K562 (cell line): ENCODE measurements around the gene SULT6B1. TPM values are rescaled to one million over a fixed set of nuclear protein-coding genes. Genes with fewer than 3 reads are reported as not detected.

ENCODE experiments used
- JUN ChIP-seq, 2 experiments: sonication (generic) in 1 of 2; formaldehyde crosslinking in 1 of 2; IDR thresholded peaks; 2 replicates each; pipeline versions ENCODE4 v1.6.1 to v1.8.0; 2012 to 2022; ENCODE audit warnings: borderline replicate concordance in 2 of 2, mild to moderate bottlenecking in 2 of 2, improper control_type of control experiment in 1 of 2, low read depth in 1 of 2, low read length in 1 of 2, missing genetic modification reagents in 1 of 2
- polyA plus RNA-seq, 8 experiments: library from polyadenylated mRNA; depleted of rRNA in 4 of 8; stranded (reverse) in 5 of 8; unstranded in 3 of 8; fragments of >200 nt; fragmentation: Nextera tagmentation in 2 of 8; fragmentation: Illumina TruSeq in 1 of 8; extraction: Ambion mirVana in 2 of 8; extraction: Trizol in 1 of 8; gene quantifications; 2 replicates each; pipeline versions ENCODE4 v1.2.1 to v1.2.3, GENCODE V29; 2011 to 2014; ENCODE audit warnings: inconsistent platforms in 1 of 8, missing spikeins in 1 of 8
- total RNA-seq, 7 experiments: library from RNA; depleted of rRNA in 6 of 7; stranded (reverse); fragments of >200 nt in 6 of 7; fragmentation: Illumina TruSeq in 2 of 7; extraction: Trizol in 2 of 7; gene quantifications; 2 replicates each; pipeline versions ENCODE4 v1.2.1 to v1.2.3, GENCODE V29; 2011 to 2021; ENCODE audit warnings: low replicate concordance in 1 of 7
- TF ChIP-seq, protein P1 (sequence below): sonication (generic); formaldehyde crosslinking; IDR thresholded peaks from 2 replicates; pipeline ENCODE4 v1.8.0; 2023; ENCODE audit warnings: missing genetic modification reagents, mild to moderate bottlenecking, borderline replicate concordance

SULT6B1 gene
- total and polyA plus RNA-seq, 9 of the 15 experiments (the other 6 are each of a cell fraction or from before 2014, with no cell fraction given) = not detected

DNA sequence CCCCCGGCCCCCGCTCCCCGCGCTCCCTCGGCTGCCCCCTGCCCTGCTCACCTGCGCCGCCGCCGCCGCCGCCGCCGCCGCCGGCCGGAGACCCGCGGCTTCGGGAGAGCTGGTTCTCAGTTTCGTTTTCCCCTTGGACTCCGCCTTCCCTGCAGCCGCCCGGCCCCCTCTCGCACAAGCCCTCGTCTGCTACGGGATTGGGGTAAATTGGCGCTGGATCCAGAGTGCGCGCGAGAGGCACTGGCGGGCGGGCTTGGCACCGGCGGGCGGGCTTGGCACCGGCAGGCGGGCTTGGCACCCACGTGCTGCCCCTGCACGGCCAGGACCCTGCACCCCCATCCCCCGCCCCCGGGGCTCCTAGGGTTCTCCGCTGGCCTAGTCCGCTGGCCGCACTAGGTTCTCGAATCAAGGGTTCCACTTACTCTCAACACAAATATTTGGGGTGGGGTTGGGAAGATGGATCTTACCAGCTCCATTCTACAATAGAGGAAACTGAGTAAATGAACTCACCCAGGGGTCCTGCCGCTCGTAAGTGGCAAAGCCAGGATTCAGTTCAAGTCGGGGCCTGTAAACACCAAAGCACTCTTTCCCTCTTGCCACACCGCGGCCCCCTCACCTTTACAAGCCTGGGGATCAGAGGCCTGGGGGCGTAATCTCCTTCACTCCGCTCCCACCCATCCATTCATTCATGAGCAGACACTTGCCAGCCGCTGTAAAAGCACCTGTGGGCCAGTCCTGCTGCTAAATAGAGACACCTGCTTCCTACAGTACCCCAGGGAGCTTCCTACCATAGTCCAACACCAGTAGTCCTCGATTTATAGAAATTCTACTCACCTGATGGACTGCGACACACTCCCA is 31.4 kb downstream of the SULT6B1 start, which contains the start of gene EIF2AK2 (continued):
- TF ChIP-seq, protein P1, sequence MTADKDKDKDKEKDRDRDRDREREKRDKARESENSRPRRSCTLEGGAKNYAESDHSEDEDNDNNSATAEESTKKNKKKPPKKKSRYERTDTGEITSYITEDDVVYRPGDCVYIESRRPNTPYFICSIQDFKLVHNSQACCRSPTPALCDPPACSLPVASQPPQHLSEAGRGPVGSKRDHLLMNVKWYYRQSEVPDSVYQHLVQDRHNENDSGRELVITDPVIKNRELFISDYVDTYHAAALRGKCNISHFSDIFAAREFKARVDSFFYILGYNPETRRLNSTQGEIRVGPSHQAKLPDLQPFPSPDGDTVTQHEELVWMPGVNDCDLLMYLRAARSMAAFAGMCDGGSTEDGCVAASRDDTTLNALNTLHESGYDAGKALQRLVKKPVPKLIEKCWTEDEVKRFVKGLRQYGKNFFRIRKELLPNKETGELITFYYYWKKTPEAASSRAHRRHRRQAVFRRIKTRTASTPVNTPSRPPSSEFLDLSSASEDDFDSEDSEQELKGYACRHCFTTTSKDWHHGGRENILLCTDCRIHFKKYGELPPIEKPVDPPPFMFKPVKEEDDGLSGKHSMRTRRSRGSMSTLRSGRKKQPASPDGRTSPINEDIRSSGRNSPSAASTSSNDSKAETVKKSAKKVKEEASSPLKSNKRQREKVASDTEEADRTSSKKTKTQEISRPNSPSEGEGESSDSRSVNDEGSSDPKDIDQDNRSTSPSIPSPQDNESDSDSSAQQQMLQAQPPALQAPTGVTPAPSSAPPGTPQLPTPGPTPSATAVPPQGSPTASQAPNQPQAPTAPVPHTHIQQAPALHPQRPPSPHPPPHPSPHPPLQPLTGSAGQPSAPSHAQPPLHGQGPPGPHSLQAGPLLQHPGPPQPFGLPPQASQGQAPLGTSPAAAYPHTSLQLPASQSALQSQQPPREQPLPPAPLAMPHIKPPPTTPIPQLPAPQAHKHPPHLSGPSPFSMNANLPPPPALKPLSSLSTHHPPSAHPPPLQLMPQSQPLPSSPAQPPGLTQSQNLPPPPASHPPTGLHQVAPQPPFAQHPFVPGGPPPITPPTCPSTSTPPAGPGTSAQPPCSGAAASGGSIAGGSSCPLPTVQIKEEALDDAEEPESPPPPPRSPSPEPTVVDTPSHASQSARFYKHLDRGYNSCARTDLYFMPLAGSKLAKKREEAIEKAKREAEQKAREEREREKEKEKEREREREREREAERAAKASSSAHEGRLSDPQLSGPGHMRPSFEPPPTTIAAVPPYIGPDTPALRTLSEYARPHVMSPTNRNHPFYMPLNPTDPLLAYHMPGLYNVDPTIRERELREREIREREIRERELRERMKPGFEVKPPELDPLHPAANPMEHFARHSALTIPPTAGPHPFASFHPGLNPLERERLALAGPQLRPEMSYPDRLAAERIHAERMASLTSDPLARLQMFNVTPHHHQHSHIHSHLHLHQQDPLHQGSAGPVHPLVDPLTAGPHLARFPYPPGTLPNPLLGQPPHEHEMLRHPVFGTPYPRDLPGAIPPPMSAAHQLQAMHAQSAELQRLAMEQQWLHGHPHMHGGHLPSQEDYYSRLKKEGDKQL (CRISPR knock-in tag) = no peak
- TF ChIP-seq JUN (IDR thresholded peaks at IDR 0.05; ENCODE audit: borderline replicate concordance, low read depth, low read length) = no peak
- TF ChIP-seq JUN (CRISPR knock-in tag; IDR thresholded peaks at IDR 0.05; ENCODE audit: borderline replicate concordance) = 0 out of 2 replicates have a peak, but pooled peaks have one; percentile 34
- TF ChIP-seq, all 486 proteins: peak for 27
